IMR-90 (cell line): Measurements from ENCODE around the gene TCF7L2. TPM values are rescaled to one million over a fixed set of nuclear protein-coding genes. Genes with fewer than 3 reads are reported as not detected.

Experiments used
- ATAC-seq: fragments of 200-7000 bp; cut with Tn5 transposase; 2 replicates; pipeline ENCODE4 v1.9.1; 2020; ENCODE audit warnings: low read depth, mild to moderate bottlenecking, moderate library complexity
- BruUV-seq: library from RNA; stranded (reverse); fragments of 400-500 nt; replicated peaks from 2 replicates; lab custom pipeline; 2021; lab: Mats Ljungman, UMichigan
- CTCF ChIA-PET: fragments of 300-600 bp; formaldehyde crosslinking; extraction: SDS; loops from one replicate; lab custom pipeline; 2021; ENCODE audit warnings: antibody characterized with exemption; lab: Yijun Ruan, JAX
- POLR2A ChIA-PET: fragments of 300-600 bp; sonication (Branson Sonifier 250); formaldehyde crosslinking; loops from one replicate; lab custom pipeline; 2022; ENCODE audit warnings: antibody characterized with exemption; ENCODE audit not compliant: unreplicated experiment; lab: Charles Lee
- DNase-seq: peaks from one replicate; pipeline ENCODE4 v3.0.0; 2013
- H2AFZ ChIP-seq: replicated peaks from 2 replicates; pipeline ENCODE3; 2013; ENCODE audit warnings: low read length, mild to moderate bottlenecking; ENCODE audit not compliant: poor library complexity
- H2AK5ac ChIP-seq: 2 replicates; pipeline ENCODE4 v1.6.1; 2013; ENCODE audit warnings: low read depth, low read length, inconsistent platforms
- H2AK9ac ChIP-seq: replicated peaks from 2 replicates; pipeline ENCODE3; 2013; ENCODE audit warnings: mild to moderate bottlenecking, low read depth, low read length, moderate library complexity; ENCODE audit not compliant: poor library complexity
- H2BK120ac ChIP-seq: 2 replicates; pipeline ENCODE4 v1.6.1; 2013; ENCODE audit warnings: low read depth, low read length, inconsistent platforms
- H2BK15ac ChIP-seq: 3 replicates; pipeline ENCODE4 v1.6.1; 2013; ENCODE audit warnings: low read depth, low read length, inconsistent platforms
- H2BK20ac ChIP-seq: 2 replicates; pipeline ENCODE4 v1.6.1; 2013; ENCODE audit warnings: low read depth, mild to moderate bottlenecking, inconsistent platforms, low read length, moderate library complexity
- H2BK5ac ChIP-seq: 2 replicates; pipeline ENCODE4 v1.6.1; 2013; ENCODE audit warnings: mild to moderate bottlenecking, low read depth, low read length, inconsistent platforms; ENCODE audit not compliant: poor library complexity, severe bottlenecking
- H3K14ac ChIP-seq: replicated peaks from 2 replicates; pipeline ENCODE4 v1.6.1; 2013; ENCODE audit warnings: low read depth, low read length, inconsistent platforms
- H3K18ac ChIP-seq: 2 replicates; pipeline ENCODE4 v1.6.1; 2013; ENCODE audit warnings: low read depth, low read length, control low read depth
- H3K23ac ChIP-seq: 2 replicates; pipeline ENCODE4 v1.6.1; 2013; ENCODE audit warnings: low read depth, low read length, inconsistent platforms
- H3K27ac ChIP-seq: 2 replicates; pipeline ENCODE4 v1.5.1; 2013; ENCODE audit warnings: mild to moderate bottlenecking, control low read depth, low read length; ENCODE audit not compliant: insufficient read depth
- H3K27me3 ChIP-seq: 2 replicates; pipeline ENCODE4 v1.6.1; 2013; ENCODE audit warnings: low read length; ENCODE audit not compliant: control insufficient read depth, insufficient read depth
- H3K36me3 ChIP-seq: 2 replicates; pipeline ENCODE4 v1.6.1; 2013; ENCODE audit warnings: low read length, mixed read lengths; ENCODE audit not compliant: control insufficient read depth, insufficient read depth
- H3K4ac ChIP-seq: 2 replicates; pipeline ENCODE4 v1.6.1; 2013; ENCODE audit warnings: low read depth, low read length, inconsistent platforms
- H3K4me1 ChIP-seq: 2 replicates; pipeline ENCODE4 v1.6.1; 2013; ENCODE audit warnings: low read length, mixed read lengths; ENCODE audit not compliant: control insufficient read depth, insufficient read depth
- H3K4me2 ChIP-seq: 2 replicates; pipeline ENCODE4 v1.6.1; 2013; ENCODE audit warnings: low read depth, mild to moderate bottlenecking, control low read depth, low read length, moderate library complexity
- H3K4me3 ChIP-seq: 2 replicates; pipeline ENCODE4 v1.5.1; 2013; ENCODE audit warnings: low read depth, mild to moderate bottlenecking, control low read depth, low read length, moderate library complexity; ENCODE audit not compliant: insufficient read depth
- H3K56ac ChIP-seq: 2 replicates; pipeline ENCODE4 v1.6.1; 2013; ENCODE audit warnings: low read length, inconsistent platforms; ENCODE audit not compliant: insufficient read depth; ENCODE audit errors: extremely low read depth
- H3K79me1 ChIP-seq, 2 experiments: 2 replicates each; pipeline ENCODE4 v1.6.1; 2013; ENCODE audit warnings: low read length in 2 of 2, inconsistent platforms in 1 of 2, low read depth in 1 of 2
- H3K9ac ChIP-seq: 2 replicates; pipeline ENCODE4 v1.6.1; 2013; ENCODE audit warnings: low read depth, low read length, control low read depth
- H3K9me1 ChIP-seq: 2 replicates; pipeline ENCODE4 v1.6.1; 2013; ENCODE audit warnings: low read length, inconsistent platforms; ENCODE audit not compliant: insufficient read depth
- H3K9me3 ChIP-seq: 2 replicates; pipeline ENCODE4 v1.6.1; 2013; ENCODE audit warnings: low read length; ENCODE audit not compliant: control insufficient read depth, insufficient read depth
- H4K20me1 ChIP-seq: 2 replicates; pipeline ENCODE4 v1.6.1; 2013; ENCODE audit warnings: low read length, inconsistent platforms; ENCODE audit not compliant: insufficient read depth
- H4K5ac ChIP-seq: 2 replicates; pipeline ENCODE4 v1.6.1; 2013; ENCODE audit warnings: mild to moderate bottlenecking, low read depth, low read length, control low read depth
- H4K8ac ChIP-seq, 2 experiments: 2 replicates each; pipeline ENCODE4 v1.6.1; 2013; ENCODE audit warnings: low read depth in 2 of 2, low read length in 2 of 2, control low read depth in 1 of 2, inconsistent platforms in 1 of 2
- H4K91ac ChIP-seq: 2 replicates; pipeline ENCODE4 v1.6.1; 2013; ENCODE audit warnings: low read depth, low read length, inconsistent platforms; ENCODE audit not compliant: insufficient read depth
- BHLHE40 ChIP-seq: fragments of 150-350 bp; IDR thresholded peaks from 2 replicates; pipeline ENCODE4 v1.6.1; 2016; ENCODE audit warnings: mild to moderate bottlenecking, low read depth, low read length
- CEBPB ChIP-seq: IDR thresholded peaks from 2 replicates; pipeline ENCODE4 v1.6.1; 2012; ENCODE audit warnings: low read depth, low read length, improper control_type of control experiment
- CHD1 ChIP-seq: IDR thresholded peaks from 2 replicates; pipeline ENCODE4 v1.6.1; 2012; ENCODE audit warnings: low read depth, low read length, improper control_type of control experiment
- FOS ChIP-seq: fragments of 150-350 bp; IDR thresholded peaks from 2 replicates; pipeline ENCODE4 v1.6.1; 2016; ENCODE audit warnings: low read depth, low read length
- MAFK ChIP-seq: IDR thresholded peaks from 2 replicates; pipeline ENCODE4 v1.6.1; 2012; ENCODE audit warnings: low read depth, low read length, improper control_type of control experiment
- MAZ ChIP-seq: IDR thresholded peaks from 2 replicates; pipeline ENCODE4 v1.6.1; 2012; ENCODE audit warnings: low read depth, mild to moderate bottlenecking, low read length, improper control_type of control experiment, moderate library complexity, borderline replicate concordance
- MXI1 ChIP-seq: IDR thresholded peaks from 2 replicates; pipeline ENCODE4 v1.6.1; 2012; ENCODE audit warnings: low read depth, mild to moderate bottlenecking, low read length, moderate library complexity, borderline replicate concordance
- NFE2L2 ChIP-seq: fragments of 150-350 bp; IDR thresholded peaks from 2 replicates; pipeline ENCODE4 v1.6.1; 2016; ENCODE audit warnings: low read depth, mild to moderate bottlenecking, low read length
- POLR2A ChIP-seq: IDR thresholded peaks from 2 replicates; pipeline ENCODE4 v1.6.1; 2012; ENCODE audit warnings: mild to moderate bottlenecking, low read depth, low read length
- RAD21 ChIP-seq: IDR thresholded peaks from 2 replicates; pipeline ENCODE4 v1.6.1; 2012; ENCODE audit warnings: low read length, improper control_type of control experiment
- RCOR1 ChIP-seq: IDR thresholded peaks from 2 replicates; pipeline ENCODE4 v1.6.1; 2012; ENCODE audit warnings: mild to moderate bottlenecking, low read length, improper control_type of control experiment; ENCODE audit not compliant: insufficient replicate concordance
- SMC3 ChIP-seq: fragments of 150-350 bp; IDR thresholded peaks from 2 replicates; pipeline ENCODE4 v1.6.1; 2016; ENCODE audit warnings: low read depth, mild to moderate bottlenecking, antibody characterized with exemption, low read length, moderate library complexity
- WGBS, 2 experiments: methylation state at CpG; one replicate each; pipeline versions ENCODE4 v1.1.5 to v1.1.7; 2013; ENCODE audit warnings: missing lambda C conversion rate in 2 of 2; ENCODE audit not compliant: insufficient read length in 1 of 2; ENCODE audit errors: extremely low coverage in 2 of 2; 5-methylcytosine and 5-hydroxymethylcytosine counted together
- dilution Hi-C: fragments of 300-500 bp; cut with HindIII; formaldehyde crosslinking; loops from one replicate; pipeline ENCODE4 v1.14.3; 2018; ENCODE audit warnings: low sequenced_read_pairs; ENCODE audit not compliant: unreplicated experiment
- in situ Hi-C: fragments of 300-500 bp; cut with MboI; formaldehyde crosslinking; loops from 3 replicates; pipeline ENCODE4 v1.14.3; 2019; ENCODE audit warnings: low sequenced_read_pairs, inconsistent platforms, mixed read lengths
- intact Hi-C: fragments of 100-400 bp; cut with micrococcal nuclease; formaldehyde crosslinking; loops from 2 replicates; pipeline ENCODE4 v1.10.0; 2022
- polyA plus RNA-seq, 3 experiments: library from polyadenylated mRNA; depleted of rRNA; stranded (reverse); fragments of >200 nt; gene quantifications; 2 replicates each; pipeline ENCODE4 v1.2.3, GENCODE V29; 2012; ENCODE audit warnings: low replicate concordance in 1 of 3
- total RNA-seq: library from RNA; depleted of rRNA; stranded (reverse); fragments of >200 nt; gene quantifications from 2 replicates; pipeline ENCODE4 v1.2.3, GENCODE V29; 2012
- TF ChIP-seq, protein P1 (sequence below): fragments of 150-350 bp; IDR thresholded peaks from 2 replicates; pipeline ENCODE4 v1.6.1; 2017; ENCODE audit warnings: mild to moderate bottlenecking, antibody characterized with exemption, low read length, low read depth
- TF ChIP-seq, protein P2 (sequence below): fragments of 150-350 bp; IDR thresholded peaks from 2 replicates; pipeline ENCODE4 v1.6.1; 2016; ENCODE audit warnings: low read depth, mild to moderate bottlenecking, low read length, moderate library complexity, borderline replicate concordance
- TF ChIP-seq, protein P3 (sequence below): conservative IDR thresholded peaks from 2 replicates; pipeline ENCODE4 v1.5.1; 2012; ENCODE audit warnings: mild to moderate bottlenecking, low read depth, low read length, improper control_type of control experiment

The TCF7L2 gene
- total and polyA plus RNA-seq, 2 of the 4 experiments (the other 2 are of a cell fraction) = 1.3 to 12.2 TPM

DNA sequence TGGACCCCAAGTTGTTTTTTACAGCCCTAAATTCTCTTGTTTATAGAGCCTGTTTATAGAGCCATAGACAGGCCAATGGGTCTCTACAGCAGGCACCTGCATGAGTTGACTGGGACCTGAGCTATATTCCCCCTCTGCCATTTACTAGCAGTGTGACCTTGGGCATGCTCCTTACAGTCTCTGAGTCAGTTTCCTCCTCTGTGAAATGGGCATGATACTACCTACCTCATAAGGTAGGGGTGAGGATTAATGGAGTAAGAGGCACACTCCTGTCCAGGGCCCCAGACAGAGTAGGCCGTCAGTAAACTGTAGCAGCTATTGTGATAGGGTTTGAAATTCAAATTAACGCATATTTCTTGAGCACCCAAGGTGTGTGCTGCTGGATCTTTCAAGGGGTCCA lies 138.1 kb downstream of the TCF7L2 start:
- ATAC-seq (no peak), DNase-seq (no peak)
- WGBS, 2 experiments = no CpG with 5 or more reads among the region's 2 CpGs
- H3K23ac ChIP-seq = peak overlapping the region; percentile 23; the same call in 1 of the 2 replicates
- no peak overlapping the region for H3K4me2 ChIP-seq
- H3K4ac ChIP-seq = peak overlapping the region; percentile 86
- peak overlapping the region; percentile 38 for H2BK5ac ChIP-seq
- H3K56ac ChIP-seq = no peak overlapping the region
- H3K18ac ChIP-seq = peak overlapping the region; percentile 20; the same call in 1 of the 2 replicates
- in situ Hi-C loops = no loop called here
- H2BK20ac ChIP-seq = peak overlapping the region; percentile 86
- peak overlapping the region; percentile 78 for H2BK120ac ChIP-seq
- peaks cover 18% of the 10 kb centered on the region for H3K4me1 ChIP-seq
- H3K36me3 ChIP-seq = peaks cover 5% of the 10 kb centered on the region
- TF ChIP-seq, protein P1, sequence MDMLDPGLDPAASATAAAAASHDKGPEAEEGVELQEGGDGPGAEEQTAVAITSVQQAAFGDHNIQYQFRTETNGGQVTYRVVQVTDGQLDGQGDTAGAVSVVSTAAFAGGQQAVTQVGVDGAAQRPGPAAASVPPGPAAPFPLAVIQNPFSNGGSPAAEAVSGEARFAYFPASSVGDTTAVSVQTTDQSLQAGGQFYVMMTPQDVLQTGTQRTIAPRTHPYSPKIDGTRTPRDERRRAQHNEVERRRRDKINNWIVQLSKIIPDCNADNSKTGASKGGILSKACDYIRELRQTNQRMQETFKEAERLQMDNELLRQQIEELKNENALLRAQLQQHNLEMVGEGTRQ = no peak
- TF ChIP-seq RAD21 (no peak), MAFK (no peak), MXI1 (no peak), CEBPB (no peak), NFE2L2 (no peak), BHLHE40 (no peak), SMC3 (no peak), CHD1 (no peak), MAZ (no peak), POLR2A (no peak), FOS (no peak), RCOR1 (no peak)
- TF ChIP-seq, protein P2, sequence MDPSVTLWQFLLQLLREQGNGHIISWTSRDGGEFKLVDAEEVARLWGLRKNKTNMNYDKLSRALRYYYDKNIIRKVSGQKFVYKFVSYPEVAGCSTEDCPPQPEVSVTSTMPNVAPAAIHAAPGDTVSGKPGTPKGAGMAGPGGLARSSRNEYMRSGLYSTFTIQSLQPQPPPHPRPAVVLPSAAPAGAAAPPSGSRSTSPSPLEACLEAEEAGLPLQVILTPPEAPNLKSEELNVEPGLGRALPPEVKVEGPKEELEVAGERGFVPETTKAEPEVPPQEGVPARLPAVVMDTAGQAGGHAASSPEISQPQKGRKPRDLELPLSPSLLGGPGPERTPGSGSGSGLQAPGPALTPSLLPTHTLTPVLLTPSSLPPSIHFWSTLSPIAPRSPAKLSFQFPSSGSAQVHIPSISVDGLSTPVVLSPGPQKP = no peak
- TF ChIP-seq, protein P3, sequence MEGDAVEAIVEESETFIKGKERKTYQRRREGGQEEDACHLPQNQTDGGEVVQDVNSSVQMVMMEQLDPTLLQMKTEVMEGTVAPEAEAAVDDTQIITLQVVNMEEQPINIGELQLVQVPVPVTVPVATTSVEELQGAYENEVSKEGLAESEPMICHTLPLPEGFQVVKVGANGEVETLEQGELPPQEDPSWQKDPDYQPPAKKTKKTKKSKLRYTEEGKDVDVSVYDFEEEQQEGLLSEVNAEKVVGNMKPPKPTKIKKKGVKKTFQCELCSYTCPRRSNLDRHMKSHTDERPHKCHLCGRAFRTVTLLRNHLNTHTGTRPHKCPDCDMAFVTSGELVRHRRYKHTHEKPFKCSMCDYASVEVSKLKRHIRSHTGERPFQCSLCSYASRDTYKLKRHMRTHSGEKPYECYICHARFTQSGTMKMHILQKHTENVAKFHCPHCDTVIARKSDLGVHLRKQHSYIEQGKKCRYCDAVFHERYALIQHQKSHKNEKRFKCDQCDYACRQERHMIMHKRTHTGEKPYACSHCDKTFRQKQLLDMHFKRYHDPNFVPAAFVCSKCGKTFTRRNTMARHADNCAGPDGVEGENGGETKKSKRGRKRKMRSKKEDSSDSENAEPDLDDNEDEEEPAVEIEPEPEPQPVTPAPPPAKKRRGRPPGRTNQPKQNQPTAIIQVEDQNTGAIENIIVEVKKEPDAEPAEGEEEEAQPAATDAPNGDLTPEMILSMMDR = no peak
- peak overlapping the region; percentile 77 for H4K91ac ChIP-seq
- H2AK5ac ChIP-seq = peak overlapping the region; percentile 92
- no peaks in the 10 kb centered on the region for H3K27me3 ChIP-seq
- H3K9me1 ChIP-seq = peaks cover 21% of the 10 kb centered on the region
- no peak overlapping the region; the same call in 1 of the 2 replicates for H4K5ac ChIP-seq
- intact Hi-C loops = no loop called here
- no peaks in the 10 kb centered on the region; the same call in 1 of the 2 replicates for H4K20me1 ChIP-seq
- CTCF ChIA-PET = no interaction called here
- no TSS peak for BruUV-seq
- no peak overlapping the region for H3K9ac ChIP-seq
- dilution Hi-C loops = no loop called here
- peak overlapping the region; percentile 97; the same call in 2 of the 3 replicates for H2BK15ac ChIP-seq
- H2AK9ac ChIP-seq = no peak overlapping the region
- peak overlapping the region; percentile 77 for H3K14ac ChIP-seq
- no peak overlapping the region for H3K4me3 ChIP-seq
- H3K27ac ChIP-seq = peak overlapping the region; percentile 2; the same call in 1 of the 2 replicates
- POLR2A ChIA-PET = no interaction called here
- no peak overlapping the region for H2AFZ ChIP-seq
- H4K8ac ChIP-seq = peak overlapping the region in 1 of 2 experiments; percentile 72; a peak in 2 of 4 replicates
- H3K9me3 ChIP-seq = no peaks in the 10 kb centered on the region
- H3K79me1 ChIP-seq = peaks cover 34 to 58% of the 10 kb centered on the region in 2 experiments
